DND-41 (cell line): ENCODE results near the gene NCBP1.

Source experiments
- ATAC-seq: fragments of 200-7000 bp; cut with Tn5 transposase; 3 replicates; pipeline ENCODE4 v1.9.1; 2021; ENCODE audit warnings: low read depth; ENCODE audit not compliant: insufficient read depth
- DNase-seq: peaks from one replicate; pipeline ENCODE4 v3.0.0-alpha.2; 2020
- H2AFZ ChIP-seq: 2 replicates; pipeline ENCODE4 v1.6.0; 2012; ENCODE audit warnings: low read depth, low read length
- H3K27ac ChIP-seq: 2 replicates; pipeline ENCODE4 v1.5.1; 2012; ENCODE audit warnings: low read length, inconsistent platforms
- H3K27me3 ChIP-seq: fragments of 200-600 bp; sonication (generic); 2 replicates; pipeline ENCODE4 v1.6.0; 2012; ENCODE audit warnings: low read length, mild to moderate bottlenecking, inconsistent platforms; ENCODE audit not compliant: insufficient read depth, poor library complexity
- H3K36me3 ChIP-seq: 2 replicates; pipeline ENCODE4 v1.5.1; 2012; ENCODE audit warnings: low read length, inconsistent platforms; ENCODE audit not compliant: insufficient read depth
- H3K4me1 ChIP-seq: 2 replicates; pipeline ENCODE4 v1.5.1; 2012; ENCODE audit warnings: mild to moderate bottlenecking, low read length; ENCODE audit not compliant: insufficient read depth
- H3K4me2 ChIP-seq: 2 replicates; pipeline ENCODE4 v1.6.0; 2012; ENCODE audit warnings: mild to moderate bottlenecking, moderate library complexity, low read length, inconsistent platforms; ENCODE audit not compliant: insufficient read depth
- H3K4me3 ChIP-seq, 2 experiments: fragments of 200-600 bp in 1 of 2; shearing (Covaris generic) in 1 of 2; 2 replicates each; pipeline ENCODE4 v1.5.1; 2012 to 2016; ENCODE audit warnings: inconsistent platforms in 2 of 2, low read length in 2 of 2, mild to moderate bottlenecking in 2 of 2, low read depth in 1 of 2, moderate library complexity in 1 of 2
- H3K79me2 ChIP-seq: 2 replicates; pipeline ENCODE4 v1.6.0; 2012; ENCODE audit warnings: low read length, inconsistent platforms; ENCODE audit not compliant: insufficient read depth
- H3K9ac ChIP-seq: 2 replicates; pipeline ENCODE4 v1.6.0; 2012; ENCODE audit warnings: low read depth, mild to moderate bottlenecking, inconsistent platforms, low read length, moderate library complexity
- H3K9me3 ChIP-seq: 2 replicates; pipeline ENCODE4 v1.5.1; 2012; ENCODE audit warnings: low read length, moderate library complexity, mild to moderate bottlenecking, inconsistent platforms; ENCODE audit not compliant: insufficient read depth, severe bottlenecking
- H4K20me1 ChIP-seq: 2 replicates; pipeline ENCODE4 v1.6.0; 2012; ENCODE audit warnings: low read length; ENCODE audit not compliant: insufficient read depth
- EZH2 ChIP-seq: IDR thresholded peaks from 3 replicates; pipeline ENCODE4 v1.6.1; 2012; ENCODE audit warnings: borderline replicate concordance, low read depth, mild to moderate bottlenecking, moderate library complexity, low read length, inconsistent platforms; ENCODE audit not compliant: severe bottlenecking
- TF ChIP-seq, protein P1 (sequence below): IDR thresholded peaks from 2 replicates; pipeline ENCODE4 v1.5.1; 2012; ENCODE audit warnings: borderline replicate concordance, low read length, moderate library complexity, mild to moderate bottlenecking; ENCODE audit not compliant: poor library complexity, severe bottlenecking; ENCODE audit errors: extremely low read depth

NCBP1 gene

DNA sequence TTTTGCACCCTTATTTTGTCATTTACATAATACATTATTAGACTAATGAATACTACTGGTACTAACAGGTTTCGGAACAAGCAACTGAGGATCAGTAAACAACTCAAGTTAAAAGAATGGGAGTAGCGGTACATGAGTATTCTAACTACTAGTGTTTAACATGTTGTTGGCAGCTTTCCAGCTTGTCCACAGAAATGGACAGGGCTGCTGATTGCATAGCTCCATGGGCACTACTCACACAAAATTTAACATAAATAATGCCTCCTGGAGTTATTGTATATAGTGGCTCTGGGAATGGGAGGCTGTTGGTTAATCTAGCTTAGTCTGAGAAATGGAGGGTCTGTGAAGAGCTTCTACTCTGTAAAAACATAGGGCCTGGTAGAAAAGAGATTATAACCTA, 6.7 kb downstream of the NCBP1 start:
- no peak overlapping the region for H2AFZ ChIP-seq
- TF ChIP-seq, protein P1, sequence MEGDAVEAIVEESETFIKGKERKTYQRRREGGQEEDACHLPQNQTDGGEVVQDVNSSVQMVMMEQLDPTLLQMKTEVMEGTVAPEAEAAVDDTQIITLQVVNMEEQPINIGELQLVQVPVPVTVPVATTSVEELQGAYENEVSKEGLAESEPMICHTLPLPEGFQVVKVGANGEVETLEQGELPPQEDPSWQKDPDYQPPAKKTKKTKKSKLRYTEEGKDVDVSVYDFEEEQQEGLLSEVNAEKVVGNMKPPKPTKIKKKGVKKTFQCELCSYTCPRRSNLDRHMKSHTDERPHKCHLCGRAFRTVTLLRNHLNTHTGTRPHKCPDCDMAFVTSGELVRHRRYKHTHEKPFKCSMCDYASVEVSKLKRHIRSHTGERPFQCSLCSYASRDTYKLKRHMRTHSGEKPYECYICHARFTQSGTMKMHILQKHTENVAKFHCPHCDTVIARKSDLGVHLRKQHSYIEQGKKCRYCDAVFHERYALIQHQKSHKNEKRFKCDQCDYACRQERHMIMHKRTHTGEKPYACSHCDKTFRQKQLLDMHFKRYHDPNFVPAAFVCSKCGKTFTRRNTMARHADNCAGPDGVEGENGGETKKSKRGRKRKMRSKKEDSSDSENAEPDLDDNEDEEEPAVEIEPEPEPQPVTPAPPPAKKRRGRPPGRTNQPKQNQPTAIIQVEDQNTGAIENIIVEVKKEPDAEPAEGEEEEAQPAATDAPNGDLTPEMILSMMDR: no peak
- no peak for TF ChIP-seq EZH2
- peaks cover 61% of the 10 kb centered on the region for H3K36me3 ChIP-seq
- peaks cover 84% of the 10 kb centered on the region for H3K79me2 ChIP-seq
- H4K20me1 ChIP-seq: peaks cover 42% of the 10 kb centered on the region; the same call in 1 of the 2 replicates
- H3K9me3 ChIP-seq: no peaks in the 10 kb centered on the region
- H3K9ac ChIP-seq: no peak overlapping the region
- no peak for ATAC-seq
- no peak overlapping the region for H3K4me2 ChIP-seq
- H3K27me3 ChIP-seq: no peaks in the 10 kb centered on the region
- peaks cover 34% of the 10 kb centered on the region for H3K4me1 ChIP-seq
- DNase-seq: no peak
- no peak overlapping the region for H3K4me3 ChIP-seq
- no peak overlapping the region for H3K27ac ChIP-seq

DNA sequence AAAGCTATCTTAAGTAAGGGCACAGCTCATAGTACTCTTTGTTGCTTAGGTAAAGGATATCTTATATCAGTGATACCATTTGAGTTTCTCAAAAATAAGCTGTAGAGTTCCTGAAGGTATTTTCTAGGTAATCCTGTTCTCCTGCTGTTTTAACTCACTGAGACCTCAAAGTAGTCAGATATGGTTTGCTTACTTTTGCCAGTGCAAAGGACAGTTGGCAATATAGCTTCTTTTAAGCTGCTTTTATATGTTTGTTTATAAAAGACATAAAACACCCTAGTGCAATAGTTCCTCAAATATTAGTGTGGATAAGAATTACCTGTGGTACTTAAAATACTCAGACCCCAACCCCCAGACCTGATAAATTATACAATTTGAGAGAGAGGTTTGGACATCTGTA, 12.1 kb downstream of the NCBP1 start:
- no peak for ATAC-seq

DNA sequence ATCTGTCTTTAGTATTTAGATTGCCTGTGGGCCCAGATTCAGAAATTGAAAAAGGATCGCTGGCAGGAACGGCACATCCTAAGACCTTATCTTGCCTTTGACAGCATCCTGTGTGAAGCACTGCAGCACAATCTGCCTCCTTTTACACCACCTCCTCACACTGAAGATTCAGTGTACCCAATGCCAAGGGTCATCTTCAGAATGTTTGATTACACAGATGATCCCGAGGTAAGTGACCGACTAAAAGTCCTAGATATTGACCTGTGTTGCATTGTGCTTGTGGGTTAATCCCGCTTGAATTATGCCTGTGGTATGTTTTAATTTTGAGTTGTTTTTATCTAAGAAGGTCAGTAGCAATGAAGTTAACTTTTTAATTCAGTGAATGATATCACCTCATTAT, 14.4 kb downstream of the NCBP1 start:
- Histone ChIP-seq H3K9ac (no peak overlapping the region), H3K36me3 (peaks cover 89% of the 10 kb centered on the region), H3K4me2 (no peak overlapping the region), H3K27me3 (no peaks in the 10 kb centered on the region), H4K20me1 (peaks cover 4% of the 10 kb centered on the region; the same call in 1 of the 2 replicates), H3K4me3 (no peak overlapping the region), H3K9me3 (no peaks in the 10 kb centered on the region), H3K4me1 (no peaks in the 10 kb centered on the region), H3K27ac (no peak overlapping the region), H3K79me2 (peaks cover 15% of the 10 kb centered on the region), H2AFZ (no peak overlapping the region)
- ATAC-seq (no peak), DNase-seq (no peak)
- TF ChIP-seq EZH2: no peak

More for the DNA sequence above, 12.1 kb downstream of the NCBP1 start:
- TF ChIP-seq, protein P1: no peak
- no peak for TF ChIP-seq EZH2
- no peaks in the 10 kb centered on the region for H3K9me3 ChIP-seq
- H3K79me2 ChIP-seq: peaks cover 32% of the 10 kb centered on the region
- H3K27ac ChIP-seq: no peak overlapping the region
- no peak overlapping the region for H3K4me2 ChIP-seq
- no peak overlapping the region for H3K9ac ChIP-seq
- no peaks in the 10 kb centered on the region for H3K27me3 ChIP-seq
- peaks cover 5% of the 10 kb centered on the region; the same call in 1 of the 2 replicates for H4K20me1 ChIP-seq
- peaks cover 87% of the 10 kb centered on the region for H3K36me3 ChIP-seq
- DNase-seq: no peak
- H3K4me3 ChIP-seq: no peak overlapping the region
- H3K4me1 ChIP-seq: no peaks in the 10 kb centered on the region
- no peak overlapping the region for H2AFZ ChIP-seq

DNA sequence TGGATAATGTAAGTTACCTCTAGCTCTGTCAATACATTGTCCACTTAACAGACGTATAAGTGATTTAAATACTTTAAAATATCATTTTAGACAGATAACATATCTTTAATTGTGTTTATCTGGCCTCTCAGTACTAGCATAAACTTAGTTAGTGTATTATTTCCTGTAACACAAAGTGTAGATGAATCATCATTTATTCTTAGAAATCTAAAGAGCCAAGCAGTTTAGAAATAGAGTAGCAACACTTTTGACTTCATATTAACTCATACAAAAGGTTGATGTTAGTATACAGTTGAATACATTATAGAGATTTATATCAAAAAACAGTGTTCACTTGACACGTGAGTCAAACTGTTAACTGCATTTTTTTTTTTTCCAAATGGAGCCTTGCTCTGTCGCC, 18.0 kb downstream of the NCBP1 start:
- H3K4me3 ChIP-seq: no peak overlapping the region
- H3K9ac ChIP-seq: no peak overlapping the region
- no peaks in the 10 kb centered on the region for H3K79me2 ChIP-seq
- no peak for DNase-seq
- ATAC-seq: no peak
- H3K4me1 ChIP-seq: no peaks in the 10 kb centered on the region
- no peak for TF ChIP-seq EZH2
- TF ChIP-seq, protein P1: no peak
- H3K36me3 ChIP-seq: peaks cover 92% of the 10 kb centered on the region
- no peaks in the 10 kb centered on the region for H3K27me3 ChIP-seq
- H3K27ac ChIP-seq: no peak overlapping the region
- no peak overlapping the region for H3K4me2 ChIP-seq
- no peaks in the 10 kb centered on the region for H3K9me3 ChIP-seq
- H2AFZ ChIP-seq: no peak overlapping the region
- H4K20me1 ChIP-seq: no peaks in the 10 kb centered on the region; the same call in 1 of the 2 replicates
